Stimulated activated CD8-positive, alpha-beta memory T cell treated with anti-CD3 and anti-CD28 coated beads, Interleukin-12 subunit alpha, Interleukin-12 subunit beta, amount 100 ng/mL, for 24 hours (primary cell): ENCODE measurements around the gene TNRC6B.
"Not testable (repeated sequence)": the region's sequence is repeated elsewhere in the genome, so short reads cannot be mapped to it uniquely, and the experiment has no call there.

Source experiments
- DNase-seq: peaks from one replicate; pipeline ENCODE4 v3.0.0-alpha.2; 2020; ENCODE audit errors: extremely low read depth

The TNRC6B gene

GRCh38 chr22:40364431-40364830 is 186.7 kb downstream of the TNRC6B start:
- no peak for DNase-seq

- DNase-seq, result no peak
Observed at GRCh38 chr22:40366068-40366467, 188.3 kb downstream of the TNRC6B start.

- no peak for DNase-seq
Observed at GRCh38 chr22:40367342-40367741, 189.6 kb downstream of the TNRC6B start.

- no peak for DNase-seq
Observed at GRCh38 chr22:40368016-40368415, 190.3 kb downstream of the TNRC6B start.

- DNase-seq, result no peak
Observed at GRCh38 chr22:40368836-40369235, 191.1 kb downstream of the TNRC6B start.

- no peak for DNase-seq
Observed at GRCh38 chr22:40374567-40374966, 196.8 kb downstream of the TNRC6B start.

GRCh38 chr22:40376149-40376548 is 198.4 kb downstream of the TNRC6B start:
- no peak for DNase-seq

GRCh38 chr22:40377931-40378330 is 200.2 kb downstream of the TNRC6B start:
- no peak for DNase-seq

GRCh38 chr22:40378448-40378847 is 200.7 kb downstream of the TNRC6B start:
- not testable (repeated sequence) for DNase-seq

GRCh38 chr22:40381461-40381860 is 203.7 kb downstream of the TNRC6B start:
- no peak for DNase-seq

- no peak for DNase-seq
Observed at GRCh38 chr22:40383905-40384304, 206.2 kb downstream of the TNRC6B start.

- no peak for DNase-seq
Observed at GRCh38 chr22:40385036-40385782, 207.5 kb downstream of the TNRC6B start.
